ENCODE measurements around the gene FAM200B. TPM values are rescaled to one million over a fixed set of nuclear protein-coding genes. Genes with fewer than 3 reads are reported as not detected.

Gene FAM200B
- total RNA-seq, 1 donor from 2014 or later: 28.5 TPM

DNA sequence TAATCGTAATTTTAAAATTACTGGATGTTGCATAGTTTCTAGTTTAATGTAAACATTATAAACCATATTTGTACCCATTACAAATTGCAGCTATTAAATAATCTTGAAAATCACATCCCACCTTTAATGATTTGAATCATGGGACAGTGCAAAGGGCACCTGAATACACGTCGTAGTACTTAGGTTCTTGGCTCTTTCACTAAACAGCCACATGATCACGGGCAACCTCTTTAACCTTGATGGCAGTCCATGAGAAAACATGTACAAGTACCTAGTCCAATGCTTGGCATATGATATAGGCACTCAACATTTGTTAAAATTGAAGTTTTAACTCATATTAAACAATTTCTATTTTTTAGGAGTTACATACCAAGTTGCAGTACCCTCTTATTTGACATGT is 14.6 kb upstream of the FAM200B start:
- DNase-seq (ENCODE audit: low read depth): no peak
- no peak for TF ChIP-seq CTCF (conservative IDR thresholded peaks at IDR 0.05; ENCODE audit: low read depth, low read length)

GRCh38 chr4:15668566-15669435 is 12.8 kb upstream of the FAM200B start:
- DNase-seq (ENCODE audit: low read depth): no peak
- no peak overlapping the region for H3K4me3 ChIP-seq (ENCODE audit: low read depth, low read length)
- no peak for TF ChIP-seq CTCF (conservative IDR thresholded peaks at IDR 0.05; ENCODE audit: low read depth, low read length)

More for the DNA sequence above, 14.6 kb upstream of the FAM200B start:
- no peak overlapping the region for H3K4me3 ChIP-seq (ENCODE audit: low read depth, low read length)

GRCh38 chr4:15670576-15670975 is 11.1 kb upstream of the FAM200B start:
- TF ChIP-seq CTCF (conservative IDR thresholded peaks at IDR 0.05; ENCODE audit: low read depth, low read length): no peak
- H3K4me3 ChIP-seq (ENCODE audit: low read depth, low read length): no peak overlapping the region
- DNase-seq (ENCODE audit: low read depth): no peak

DNA sequence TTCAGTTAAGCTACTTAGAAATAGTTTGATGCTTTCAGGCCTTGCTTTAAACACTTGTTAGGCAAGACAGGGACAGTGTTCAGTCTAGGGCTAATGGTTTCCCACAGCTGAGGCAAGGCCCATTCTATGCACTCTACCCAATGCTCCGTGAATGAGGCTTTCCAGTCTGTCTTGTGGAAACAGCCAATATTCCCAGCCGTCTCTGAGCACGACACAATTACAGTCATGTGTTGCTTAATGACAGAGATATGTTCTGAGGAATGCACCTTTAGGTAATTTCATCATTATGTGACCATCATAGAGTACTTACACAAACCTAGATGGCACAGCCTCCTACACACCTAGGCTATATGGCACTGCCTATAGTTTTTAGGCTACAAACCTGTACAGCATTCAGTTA is 9.5 kb upstream of the FAM200B start:
- H3K4me3 ChIP-seq (ENCODE audit: low read depth, low read length): no peak overlapping the region
- no peak for DNase-seq (ENCODE audit: low read depth)

DNA sequence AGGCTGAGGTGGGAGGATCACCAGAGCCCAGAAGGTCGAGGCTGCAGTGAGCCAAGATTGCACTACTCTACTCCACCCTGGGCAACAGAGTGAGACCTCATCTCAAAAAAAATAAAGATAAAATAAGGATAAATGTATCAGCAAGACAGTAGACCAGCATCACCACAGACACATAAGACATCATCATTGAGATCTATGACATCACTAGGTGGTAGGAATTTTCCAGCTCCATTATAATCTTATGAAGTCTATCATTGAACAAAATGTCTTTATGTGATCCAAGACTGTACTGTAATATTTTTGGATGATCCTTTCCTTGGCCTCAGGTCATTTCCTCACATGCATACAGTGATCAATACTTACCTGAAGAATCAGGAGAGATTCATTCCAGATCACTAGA is 8.3 kb upstream of the FAM200B start:
- TF ChIP-seq CTCF (conservative IDR thresholded peaks at IDR 0.05; ENCODE audit: low read depth, low read length): no peak
- no peak overlapping the region for H3K4me3 ChIP-seq (ENCODE audit: low read depth, low read length)
- DNase-seq (ENCODE audit: low read depth): no peak

More for the DNA sequence above, 9.5 kb upstream of the FAM200B start:
- TF ChIP-seq CTCF (conservative IDR thresholded peaks at IDR 0.05; ENCODE audit: low read depth, low read length): no peak

GRCh38 chr4:15674046-15674445 is 7.6 kb upstream of the FAM200B start:
- no peak for DNase-seq (ENCODE audit: low read depth)
- no peak overlapping the region for H3K4me3 ChIP-seq (ENCODE audit: low read depth, low read length)
- no peak for TF ChIP-seq CTCF (conservative IDR thresholded peaks at IDR 0.05; ENCODE audit: low read depth, low read length)

DNA sequence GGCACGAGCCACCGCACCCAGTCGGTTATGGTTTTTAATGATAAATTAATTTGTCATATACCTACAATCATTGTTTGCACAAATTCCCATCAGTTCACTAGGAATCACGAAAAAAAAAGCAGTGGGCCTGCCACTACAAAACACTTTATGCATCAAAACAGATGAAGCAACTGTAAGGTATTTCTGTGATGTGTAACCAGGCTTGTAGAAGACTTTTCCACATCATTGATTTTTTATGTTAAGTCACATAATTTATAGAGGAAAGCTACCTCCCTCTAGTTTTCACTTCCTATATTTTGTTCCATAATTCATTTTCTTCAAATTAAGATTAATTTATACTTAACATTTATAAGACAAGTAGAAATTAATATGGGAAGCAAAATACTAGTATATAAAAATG is 6.7 kb upstream of the FAM200B start:
- TF ChIP-seq CTCF (conservative IDR thresholded peaks at IDR 0.05; ENCODE audit: low read depth, low read length): no peak
- DNase-seq (ENCODE audit: low read depth): no peak
- no peak overlapping the region for H3K4me3 ChIP-seq (ENCODE audit: low read depth, low read length)

Measured in epithelial cell of proximal tubule (primary cell).